Glutamatergic neuron (in vitro differentiated cells): ENCODE measurements around the gene ZNF462. TPM values are rescaled to one million over a fixed set of nuclear protein-coding genes. Genes with fewer than 3 reads are reported as not detected.
"Not testable (repeated sequence)": the region's sequence is repeated elsewhere in the genome, so short reads cannot be mapped to it uniquely, and the experiment has no call there.

Experiments used
- DNase-seq: peaks from one replicate; pipeline ENCODE4 v3.0.0; 2022
- H3K27ac Mint-ChIP-seq: one replicate; pipeline ENCODE4 v1.8.0; 2020; ENCODE audit warnings: mild to moderate bottlenecking, mixed read lengths, inconsistent platforms; ENCODE audit not compliant: unreplicated experiment
- H3K27me3 Mint-ChIP-seq: one replicate; pipeline ENCODE4 v1.8.0; 2020; ENCODE audit warnings: mild to moderate bottlenecking, moderate library complexity, mixed read lengths, inconsistent platforms; ENCODE audit not compliant: unreplicated experiment
- H3K36me3 Mint-ChIP-seq: one replicate; pipeline ENCODE4 v1.8.0; 2020; ENCODE audit warnings: mild to moderate bottlenecking, mixed read lengths, inconsistent platforms; ENCODE audit not compliant: unreplicated experiment
- H3K4me1 Mint-ChIP-seq: one replicate; pipeline ENCODE4 v1.8.0; 2020; ENCODE audit warnings: mild to moderate bottlenecking, low read depth, mixed read lengths, inconsistent platforms; ENCODE audit not compliant: unreplicated experiment
- H3K4me3 Mint-ChIP-seq: one replicate; pipeline ENCODE4 v1.8.0; 2020; ENCODE audit warnings: mild to moderate bottlenecking, mixed read lengths, inconsistent platforms; ENCODE audit not compliant: unreplicated experiment
- H3K9me3 Mint-ChIP-seq: one replicate; pipeline ENCODE4 v1.8.0; 2020; ENCODE audit warnings: mild to moderate bottlenecking, moderate library complexity, mixed read lengths, inconsistent platforms; ENCODE audit not compliant: unreplicated experiment
- total RNA-seq: library from RNA; stranded (reverse); fragmentation: NEBNext Ultra II Directional; extraction: Animal tissue kit (Norgen Biotek cat#: 25700); gene quantifications from one replicate; pipeline ENCODE4 v1.2.1, GENCODE V29; 2021; ENCODE audit not compliant: unreplicated experiment
- TF ChIP-seq, protein P1 (sequence below): fragments of 200-600 bp; sonication (generic); IDR thresholded peaks from one replicate; pipeline ENCODE4 v1.5.0; 2021; ENCODE audit not compliant: partially characterized antibody, unreplicated experiment

Gene ZNF462
- total RNA-seq, 1 donor from 2014 or later = 259 TPM

DNA sequence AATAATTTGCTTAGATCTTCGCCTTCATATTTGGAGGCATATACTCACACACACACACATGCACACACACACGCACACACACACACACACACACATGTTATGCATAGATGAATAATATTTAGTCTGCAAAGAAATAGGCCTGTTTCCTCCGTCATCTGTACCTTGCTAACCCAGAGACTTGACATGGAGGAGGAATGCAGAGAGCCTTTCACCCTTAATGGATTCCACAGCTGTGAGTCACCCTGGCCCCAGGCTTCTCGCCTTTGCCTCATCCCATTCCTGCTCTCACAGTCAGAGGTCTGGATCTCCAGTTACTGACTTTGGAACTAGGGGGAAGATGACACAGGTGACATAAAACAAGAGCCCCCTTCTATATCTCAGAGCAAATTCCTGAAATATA, 29.7 kb downstream of the ZNF462 start:
- TF ChIP-seq, protein P1, sequence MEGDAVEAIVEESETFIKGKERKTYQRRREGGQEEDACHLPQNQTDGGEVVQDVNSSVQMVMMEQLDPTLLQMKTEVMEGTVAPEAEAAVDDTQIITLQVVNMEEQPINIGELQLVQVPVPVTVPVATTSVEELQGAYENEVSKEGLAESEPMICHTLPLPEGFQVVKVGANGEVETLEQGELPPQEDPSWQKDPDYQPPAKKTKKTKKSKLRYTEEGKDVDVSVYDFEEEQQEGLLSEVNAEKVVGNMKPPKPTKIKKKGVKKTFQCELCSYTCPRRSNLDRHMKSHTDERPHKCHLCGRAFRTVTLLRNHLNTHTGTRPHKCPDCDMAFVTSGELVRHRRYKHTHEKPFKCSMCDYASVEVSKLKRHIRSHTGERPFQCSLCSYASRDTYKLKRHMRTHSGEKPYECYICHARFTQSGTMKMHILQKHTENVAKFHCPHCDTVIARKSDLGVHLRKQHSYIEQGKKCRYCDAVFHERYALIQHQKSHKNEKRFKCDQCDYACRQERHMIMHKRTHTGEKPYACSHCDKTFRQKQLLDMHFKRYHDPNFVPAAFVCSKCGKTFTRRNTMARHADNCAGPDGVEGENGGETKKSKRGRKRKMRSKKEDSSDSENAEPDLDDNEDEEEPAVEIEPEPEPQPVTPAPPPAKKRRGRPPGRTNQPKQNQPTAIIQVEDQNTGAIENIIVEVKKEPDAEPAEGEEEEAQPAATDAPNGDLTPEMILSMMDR = no peak
- Mint-ChIP-seq H3K9me3 (no peaks in the 10 kb centered on the region), H3K27ac (peak overlapping the region; percentile 56), H3K4me1 (peaks cover 51% of the 10 kb centered on the region), H3K36me3 (no peaks in the 10 kb centered on the region), H3K4me3 (peak overlapping the region; percentile 27), H3K27me3 (peaks cover 2% of the 10 kb centered on the region)
- peak; percentile 47 for DNase-seq

DNA sequence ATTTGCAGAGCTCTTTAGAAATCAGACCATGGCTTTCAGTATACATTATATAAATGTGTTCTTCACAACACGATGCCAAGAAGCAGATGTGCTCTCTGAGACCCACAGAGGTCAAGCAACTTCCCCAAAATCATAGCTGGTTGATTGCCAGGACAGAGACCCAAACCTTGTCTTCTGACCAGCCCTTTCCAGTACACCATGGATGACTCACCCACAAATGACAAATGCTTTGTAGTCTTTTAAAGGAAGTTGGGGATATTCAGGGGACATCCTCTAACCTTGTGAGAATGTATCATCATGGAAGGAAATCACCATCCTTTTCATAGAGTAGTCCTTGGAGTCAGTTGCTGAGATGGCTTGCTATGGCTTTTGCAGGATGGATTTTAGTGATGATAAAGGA, 30.1 kb downstream of the ZNF462 start:
- Mint-ChIP-seq H3K27me3 (peaks cover 2% of the 10 kb centered on the region), H3K4me1 (peaks cover 53% of the 10 kb centered on the region), H3K9me3 (peaks cover 2% of the 10 kb centered on the region), H3K36me3 (no peaks in the 10 kb centered on the region), H3K4me3 (peak overlapping the region; percentile 27), H3K27ac (peak overlapping the region; percentile 28)
- TF ChIP-seq, protein P1 = no peak
- no peak for DNase-seq

DNA sequence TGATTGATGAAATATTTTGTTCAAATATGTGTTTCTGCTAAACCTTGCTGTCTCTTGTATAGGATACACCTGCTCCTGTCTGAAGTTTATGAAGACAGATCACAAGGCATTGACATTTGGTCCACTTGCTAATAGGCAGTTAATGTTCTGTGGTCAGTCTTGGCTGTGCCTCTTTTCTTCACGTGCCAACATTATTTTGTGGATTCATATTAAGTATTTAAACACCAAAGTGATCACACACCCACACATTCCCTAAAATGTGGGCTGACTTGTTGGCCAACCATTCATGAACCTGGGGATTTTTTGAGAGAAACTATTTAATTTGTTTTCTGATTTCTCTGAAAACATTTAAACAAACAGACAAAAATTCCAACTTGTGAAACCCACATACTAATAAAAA, 33.7 kb downstream of the ZNF462 start:
- Mint-ChIP-seq H3K27me3 (peaks cover 3% of the 10 kb centered on the region), H3K36me3 (peaks cover 20% of the 10 kb centered on the region), H3K4me1 (peaks cover 32% of the 10 kb centered on the region), H3K4me3 (no peak overlapping the region), H3K27ac (no peak overlapping the region), H3K9me3 (peaks cover 10% of the 10 kb centered on the region)
- TF ChIP-seq, protein P1 = no peak
- no peak for DNase-seq

DNA sequence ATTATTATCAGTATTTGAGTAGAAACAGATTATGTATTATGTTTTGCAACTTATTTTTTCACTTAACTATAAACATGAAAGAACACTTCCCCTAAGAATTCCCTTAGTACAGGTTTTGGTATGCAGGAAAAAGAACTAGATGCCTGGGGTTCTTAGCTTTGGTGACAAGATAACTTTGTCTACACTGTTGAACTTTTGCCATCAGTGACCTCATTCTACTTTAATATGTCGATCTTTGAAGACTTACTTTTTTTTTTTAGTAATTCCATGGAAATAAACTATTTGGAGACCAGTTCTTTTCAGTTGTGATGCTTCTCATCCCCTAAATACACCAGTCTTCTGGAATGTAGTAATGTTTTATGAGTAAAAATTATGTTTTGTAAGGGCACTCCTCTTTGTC, 34.3 kb downstream of the ZNF462 start:
- Mint-ChIP-seq H3K4me1 (peaks cover 30% of the 10 kb centered on the region), H3K27me3 (peaks cover 3% of the 10 kb centered on the region), H3K4me3 (no peak overlapping the region), H3K36me3 (peaks cover 21% of the 10 kb centered on the region), H3K27ac (peak overlapping the region; percentile 30), H3K9me3 (peaks cover 11% of the 10 kb centered on the region)
- TF ChIP-seq, protein P1 = no peak
- DNase-seq = no peak

DNA sequence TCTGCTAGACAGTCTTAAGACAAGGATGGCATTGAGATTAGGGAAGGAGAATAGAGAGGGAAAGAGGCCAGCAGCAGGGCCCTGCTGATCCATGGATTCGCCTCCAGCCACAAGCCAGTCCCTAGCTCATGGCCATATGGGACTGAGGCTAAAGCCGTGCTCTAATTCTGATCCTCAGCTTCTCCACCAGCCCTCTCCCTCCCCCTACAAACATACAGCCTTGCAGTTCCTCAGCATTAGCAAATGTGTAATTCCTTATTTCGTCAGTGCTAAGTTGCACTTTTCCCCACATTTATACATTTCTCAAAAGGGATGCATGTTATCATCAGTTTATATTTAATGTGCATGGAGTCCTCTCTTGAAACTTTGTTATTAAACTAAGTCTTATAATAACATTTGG, 34.8 kb downstream of the ZNF462 start:
- peak; percentile 28 for DNase-seq
- TF ChIP-seq, protein P1 = no peak
- peaks cover 16% of the 10 kb centered on the region for H3K9me3 Mint-ChIP-seq
- H3K27me3 Mint-ChIP-seq = peaks cover 3% of the 10 kb centered on the region
- no peak overlapping the region for H3K4me3 Mint-ChIP-seq
- H3K4me1 Mint-ChIP-seq = peaks cover 26% of the 10 kb centered on the region
- H3K27ac Mint-ChIP-seq = peak overlapping the region; percentile 36
- H3K36me3 Mint-ChIP-seq = peaks cover 27% of the 10 kb centered on the region

DNA sequence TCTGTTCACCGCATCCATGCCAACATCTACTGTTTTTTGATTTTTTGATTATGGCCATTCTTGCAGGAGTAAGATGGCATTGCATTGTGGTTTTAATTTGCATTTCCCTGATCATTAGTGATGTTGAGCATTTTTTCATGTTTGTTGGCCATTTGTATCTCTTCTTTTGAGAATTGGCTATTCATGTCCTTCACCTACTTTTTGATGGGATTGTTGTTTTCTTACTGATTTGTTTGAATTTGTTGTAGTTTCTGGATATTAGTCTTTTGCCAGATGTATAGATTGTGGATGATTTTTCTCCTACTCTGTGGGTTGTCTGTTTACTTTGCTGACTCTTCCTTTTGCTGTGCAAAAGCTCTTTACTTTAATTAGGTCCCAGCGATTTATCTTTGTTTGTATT, 37.6 kb downstream of the ZNF462 start:
- not testable (repeated sequence) for H3K27ac Mint-ChIP-seq

More for the DNA sequence above, 37.6 kb downstream of the ZNF462 start:
- H3K36me3 Mint-ChIP-seq = peaks cover 30% of the 10 kb centered on the region
- DNase-seq, H3K27me3 Mint-ChIP-seq, H3K4me3 Mint-ChIP-seq: not testable (repeated sequence)
- H3K9me3 Mint-ChIP-seq = peaks cover 18% of the 10 kb centered on the region
- peaks cover 27% of the 10 kb centered on the region for H3K4me1 Mint-ChIP-seq
